K562 (cell line): ENCODE results near the gene GALNT9.

Experiments used
- NFIC ChIP-seq: fragments of 450-650 bp; IDR thresholded peaks from 2 replicates; pipeline ENCODE4 v1.6.1; 2017; ENCODE audit warnings: mild to moderate bottlenecking, inconsistent platforms
- NR3C1 ChIP-seq: sonication (generic); formaldehyde crosslinking; IDR thresholded peaks from 2 replicates; pipeline ENCODE4 v1.8.1; 2022; ENCODE audit warnings: missing genetic modification reagents
- RBM15 ChIP-seq: fragments of 200-400 bp; formaldehyde crosslinking; IDR thresholded peaks from 2 replicates; pipeline ENCODE4 v1.6.1; 2018; ENCODE audit warnings: mild to moderate bottlenecking, low read length, moderate library complexity; ENCODE audit not compliant: insufficient read depth
- SREBF1 ChIP-seq: fragments of 150-350 bp; IDR thresholded peaks from 2 replicates; pipeline ENCODE4 v1.6.1; 2014; ENCODE audit warnings: antibody characterized with exemption, low read depth, low read length, borderline replicate concordance
- TF ChIP-seq, protein P1 (sequence below), 3 experiments: IDR thresholded peaks in 2 of 3; conservative IDR thresholded peaks in 1 of 3; 2 replicates each; pipeline ENCODE4 v1.5.1; 2011 to 2012; ENCODE audit warnings: low read length in 3 of 3, mild to moderate bottlenecking in 3 of 3, control low read depth in 2 of 3, improper control_type of control experiment in 1 of 3, inconsistent platforms in 1 of 3, low read depth in 1 of 3, mixed read lengths in 1 of 3, moderate library complexity in 1 of 3; ENCODE audit not compliant: insufficient read depth in 2 of 3
- TF ChIP-seq, protein P2 (sequence below): sonication (generic); formaldehyde crosslinking; IDR thresholded peaks from 2 replicates; pipeline ENCODE4 v1.8.1; 2023; ENCODE audit warnings: mild to moderate bottlenecking, missing genetic modification reagents

DNA sequence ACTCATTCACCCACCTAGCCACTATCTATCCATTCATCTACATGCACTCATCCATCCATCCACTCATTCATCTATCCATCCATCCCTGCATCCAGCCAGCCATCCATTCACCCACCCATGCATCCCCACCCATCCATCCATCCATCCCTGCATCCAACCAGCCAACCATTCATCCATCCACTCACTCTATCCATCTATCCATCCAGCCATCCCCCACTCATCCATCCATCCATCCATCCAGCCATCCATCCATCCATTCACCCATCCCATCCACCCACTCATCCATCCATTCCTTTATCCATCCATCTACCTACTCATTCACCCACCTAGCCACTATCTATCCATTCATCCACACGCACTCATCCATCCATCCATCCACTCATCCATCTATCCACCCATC, 112.0 kb downstream of the GALNT9 start:
- TF ChIP-seq, protein P1, sequence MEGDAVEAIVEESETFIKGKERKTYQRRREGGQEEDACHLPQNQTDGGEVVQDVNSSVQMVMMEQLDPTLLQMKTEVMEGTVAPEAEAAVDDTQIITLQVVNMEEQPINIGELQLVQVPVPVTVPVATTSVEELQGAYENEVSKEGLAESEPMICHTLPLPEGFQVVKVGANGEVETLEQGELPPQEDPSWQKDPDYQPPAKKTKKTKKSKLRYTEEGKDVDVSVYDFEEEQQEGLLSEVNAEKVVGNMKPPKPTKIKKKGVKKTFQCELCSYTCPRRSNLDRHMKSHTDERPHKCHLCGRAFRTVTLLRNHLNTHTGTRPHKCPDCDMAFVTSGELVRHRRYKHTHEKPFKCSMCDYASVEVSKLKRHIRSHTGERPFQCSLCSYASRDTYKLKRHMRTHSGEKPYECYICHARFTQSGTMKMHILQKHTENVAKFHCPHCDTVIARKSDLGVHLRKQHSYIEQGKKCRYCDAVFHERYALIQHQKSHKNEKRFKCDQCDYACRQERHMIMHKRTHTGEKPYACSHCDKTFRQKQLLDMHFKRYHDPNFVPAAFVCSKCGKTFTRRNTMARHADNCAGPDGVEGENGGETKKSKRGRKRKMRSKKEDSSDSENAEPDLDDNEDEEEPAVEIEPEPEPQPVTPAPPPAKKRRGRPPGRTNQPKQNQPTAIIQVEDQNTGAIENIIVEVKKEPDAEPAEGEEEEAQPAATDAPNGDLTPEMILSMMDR (IDR thresholded peaks at IDR 0.05 in 2 of 3, conservative IDR thresholded peaks at IDR 0.05 in 1 of 3; ENCODE audit: insufficient read depth in 2 of 3, low read depth in 1 of 3, low read length in 3 of 3), result no peak
- TF ChIP-seq NR3C1 (no peak), SREBF1 (no peak), RBM15 (no peak), NFIC (no peak)
- TF ChIP-seq, protein P2, sequence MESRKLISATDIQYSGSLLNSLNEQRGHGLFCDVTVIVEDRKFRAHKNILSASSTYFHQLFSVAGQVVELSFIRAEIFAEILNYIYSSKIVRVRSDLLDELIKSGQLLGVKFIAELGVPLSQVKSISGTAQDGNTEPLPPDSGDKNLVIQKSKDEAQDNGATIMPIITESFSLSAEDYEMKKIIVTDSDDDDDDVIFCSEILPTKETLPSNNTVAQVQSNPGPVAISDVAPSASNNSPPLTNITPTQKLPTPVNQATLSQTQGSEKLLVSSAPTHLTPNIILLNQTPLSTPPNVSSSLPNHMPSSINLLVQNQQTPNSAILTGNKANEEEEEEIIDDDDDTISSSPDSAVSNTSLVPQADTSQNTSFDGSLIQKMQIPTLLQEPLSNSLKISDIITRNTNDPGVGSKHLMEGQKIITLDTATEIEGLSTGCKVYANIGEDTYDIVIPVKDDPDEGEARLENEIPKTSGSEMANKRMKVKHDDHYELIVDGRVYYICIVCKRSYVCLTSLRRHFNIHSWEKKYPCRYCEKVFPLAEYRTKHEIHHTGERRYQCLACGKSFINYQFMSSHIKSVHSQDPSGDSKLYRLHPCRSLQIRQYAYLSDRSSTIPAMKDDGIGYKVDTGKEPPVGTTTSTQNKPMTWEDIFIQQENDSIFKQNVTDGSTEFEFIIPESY (CRISPR knock-in tag), result no peak
